AML-193 (cell line): ENCODE measurements around the gene ATP6V1A.

Experiments
- DNase-seq, 2 experiments: peaks; one replicate each; lab custom pipeline; 2025; lab: John Stamatoyannopoulos, UW

ATP6V1A gene

GRCh38 chr3:113747283-113748046 is 630 bp downstream of the ATP6V1A start:
- DNase-seq, result peak in 1 of 2 experiments; percentile 43

GRCh38 chr3:113751141-113751540 is 4.3 kb downstream of the ATP6V1A start:
- DNase-seq, result no peak

DNA sequence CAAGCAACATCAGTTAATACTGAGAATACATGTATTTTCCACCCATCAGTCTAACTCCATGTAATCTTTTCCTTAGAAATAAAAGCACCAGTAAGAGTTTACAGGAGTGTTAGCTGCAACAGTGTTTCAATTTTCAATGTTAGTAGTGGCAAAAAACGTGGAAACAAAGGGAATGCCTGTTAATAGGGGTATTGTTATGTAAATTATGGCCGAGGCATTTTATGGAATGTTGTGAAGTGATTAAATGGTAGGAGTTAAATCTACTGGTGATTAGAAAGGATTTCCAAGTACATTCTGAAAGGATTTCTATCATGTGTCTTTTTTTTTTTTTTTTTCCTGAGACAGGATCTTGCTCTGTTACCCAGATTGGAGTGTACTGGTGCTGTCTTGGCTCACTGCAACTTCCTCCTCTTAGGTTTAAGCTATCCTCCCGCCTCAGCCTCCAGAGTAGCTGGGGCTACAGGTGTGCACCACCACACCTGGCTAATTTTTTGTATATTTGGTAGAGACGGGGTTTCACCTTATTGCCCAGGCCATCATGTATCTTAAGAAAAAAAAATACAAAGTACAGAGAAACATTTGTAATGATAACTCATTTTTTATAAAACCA is 6.6 kb downstream of the ATP6V1A start:
- no peak for DNase-seq

DNA sequence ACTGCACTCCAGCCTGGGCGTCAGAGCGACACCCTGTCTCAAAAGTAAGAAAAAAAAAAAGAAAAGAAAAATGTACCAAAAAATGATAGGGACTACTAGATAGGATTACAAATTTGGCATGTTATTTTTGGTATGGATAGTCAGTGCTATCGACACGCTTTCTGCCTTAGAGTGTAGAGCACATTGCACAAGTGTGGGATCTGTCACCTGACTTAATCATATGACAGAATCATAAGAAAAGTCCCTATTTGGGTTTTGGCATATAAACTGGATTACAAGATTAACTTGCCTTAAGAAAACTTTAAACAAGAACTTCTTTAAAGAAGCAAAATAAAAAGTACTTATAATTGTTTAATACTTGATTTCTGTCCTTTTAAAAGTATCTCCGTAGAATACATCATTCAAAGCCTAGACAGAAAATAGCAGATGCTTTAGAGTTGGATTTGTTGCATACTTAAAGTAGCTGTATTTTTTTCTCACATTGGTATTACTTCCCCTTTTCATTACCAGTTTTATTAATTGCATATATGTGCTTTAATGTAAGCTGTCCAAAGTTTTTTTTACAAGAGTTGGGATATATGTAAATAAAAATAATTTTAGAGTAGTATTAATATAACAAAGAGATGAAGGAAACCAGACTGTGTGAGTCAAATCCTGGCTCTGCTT is 7.8 kb downstream of the ATP6V1A start:
- DNase-seq, result peak; percentile 53 to 57

GRCh38 chr3:113758389-113759024 is 11.7 kb downstream of the ATP6V1A start:
- DNase-seq, result no peak

DNA sequence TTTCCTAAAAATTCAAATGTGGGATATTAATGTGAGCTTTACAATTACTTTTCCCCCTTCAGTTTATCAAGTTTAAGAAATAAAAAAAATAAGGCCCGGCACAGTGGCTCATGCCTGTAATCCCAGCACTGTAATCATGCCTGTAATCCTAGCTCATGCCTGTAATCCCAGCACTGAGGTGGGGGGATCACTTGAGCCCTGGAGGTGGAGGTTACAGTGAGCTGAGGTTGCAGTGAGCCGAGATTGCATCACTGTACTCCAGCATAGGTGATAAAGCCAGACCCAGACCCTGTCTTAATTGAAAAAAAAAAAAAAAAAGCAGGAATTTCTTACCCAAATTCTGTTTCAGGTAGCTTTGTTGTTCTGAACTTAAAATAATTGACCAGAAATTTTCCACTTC is 17.9 kb downstream of the ATP6V1A start:
- no peak for DNase-seq

GRCh38 chr3:113769551-113769950 is 22.7 kb downstream of the ATP6V1A start:
- peak in 1 of 2 experiments; percentile 14 for DNase-seq

DNA sequence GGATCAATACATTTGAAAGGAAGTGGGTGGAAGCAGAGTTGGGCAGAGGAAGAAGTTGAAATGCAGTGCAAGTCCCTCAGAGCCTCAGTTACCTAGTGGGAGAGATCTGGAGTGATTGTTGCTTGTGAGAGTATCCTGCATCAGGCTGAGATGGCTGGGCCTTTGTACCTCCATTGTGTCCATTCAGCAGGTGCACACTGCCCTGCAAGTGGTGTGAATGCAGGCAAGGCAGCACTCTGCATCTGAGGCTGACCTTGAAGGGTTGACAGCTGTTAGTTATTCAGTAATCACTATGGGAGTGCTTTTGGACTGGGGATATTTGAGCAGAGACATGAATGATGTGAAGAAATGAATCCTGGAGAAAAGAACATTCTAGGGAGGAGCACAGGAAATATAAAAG is 25.2 kb downstream of the ATP6V1A start:
- DNase-seq, result no peak

DNA sequence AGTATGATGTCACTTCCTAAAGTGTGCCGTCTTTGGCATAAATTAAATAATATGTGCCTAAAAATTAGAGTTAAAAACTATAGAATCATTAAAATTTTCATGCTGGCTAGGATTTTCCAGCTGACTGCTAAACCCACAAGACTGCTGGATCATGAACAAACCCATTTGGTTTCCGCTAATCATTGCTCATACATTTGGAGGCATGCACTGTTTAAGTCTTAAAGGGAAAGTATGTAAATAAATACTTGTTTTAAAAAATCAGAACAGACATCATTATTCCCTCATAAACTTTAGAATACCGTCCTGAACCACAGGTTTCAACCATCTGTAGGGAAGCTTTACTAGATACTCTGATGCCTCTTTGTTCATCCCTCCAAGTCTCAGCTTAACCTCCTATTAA is 26.5 kb downstream of the ATP6V1A start:
- no peak for DNase-seq

- no peak for DNase-seq
These were observed 28.7 kb downstream of the ATP6V1A start for GRCh38 chr3:113775516-113775915.

DNA sequence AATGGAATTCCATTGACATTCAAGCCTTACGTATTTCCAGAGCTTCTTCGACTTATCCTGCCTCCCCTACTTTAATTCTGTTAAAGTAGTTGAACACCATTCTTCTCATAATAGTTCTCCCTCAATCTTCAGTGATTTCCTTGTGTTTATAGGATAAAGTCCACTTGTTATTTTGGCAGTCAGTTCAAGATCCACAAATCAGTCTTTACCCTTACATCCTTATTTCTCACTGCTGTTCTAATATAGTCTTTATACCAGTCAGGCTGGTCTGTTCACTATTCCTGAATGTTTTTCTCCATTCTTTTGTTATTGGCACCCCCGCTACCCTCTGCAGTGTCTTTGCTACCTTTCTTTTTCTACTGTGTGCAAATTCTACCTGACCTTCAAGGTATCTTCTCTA is 29.7 kb downstream of the ATP6V1A start:
- DNase-seq, result no peak

DNA sequence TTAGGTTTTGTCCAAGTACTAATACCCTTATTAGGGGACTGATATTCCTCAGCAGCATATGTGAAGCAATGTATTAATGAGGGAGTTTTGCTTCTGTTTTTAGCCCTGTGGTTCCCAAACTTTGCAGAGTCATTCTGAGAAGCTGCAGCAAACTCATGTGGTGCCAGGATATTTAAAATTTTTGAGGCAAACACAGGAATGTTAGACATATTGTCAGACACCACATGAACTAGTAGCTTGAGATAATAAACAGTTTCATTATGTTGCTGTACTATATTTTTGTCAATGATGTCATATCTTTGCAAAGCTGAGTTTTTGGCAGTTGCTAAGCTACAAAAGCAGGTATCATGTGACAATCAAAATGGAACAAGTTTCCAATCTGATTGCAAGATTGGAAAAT is 36.6 kb downstream of the ATP6V1A start:
- peak; percentile 68 to 77 for DNase-seq

DNA sequence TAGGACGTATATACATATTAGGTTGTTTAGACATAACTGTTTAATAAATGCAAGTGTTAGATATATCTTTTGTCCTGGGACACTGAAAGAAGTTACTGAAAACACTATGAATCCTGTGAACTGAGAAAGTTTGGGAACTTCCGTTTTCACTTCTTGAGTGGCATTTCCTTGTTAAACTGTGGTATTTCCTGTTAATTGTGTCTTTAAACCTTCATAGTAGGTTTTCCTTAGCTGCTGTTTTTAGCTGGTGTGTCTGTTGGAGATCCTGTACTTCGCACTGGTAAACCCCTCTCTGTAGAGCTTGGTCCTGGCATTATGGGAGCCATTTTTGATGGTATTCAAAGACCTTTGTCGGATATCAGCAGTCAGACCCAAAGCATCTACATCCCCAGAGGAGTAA is 37.1 kb downstream of the ATP6V1A start:
- DNase-seq, result no peak

- no peak for DNase-seq
These were observed 44.5 kb downstream of the ATP6V1A start for GRCh38 chr3:113791381-113791780.

GRCh38 chr3:113794526-113794925 is 47.7 kb downstream of the ATP6V1A start:
- DNase-seq, result no peak

- DNase-seq, result no peak
These were observed 48.9 kb downstream of the ATP6V1A start for GRCh38 chr3:113795693-113796092.

GRCh38 chr3:113802795-113803455 is 56.1 kb downstream of the ATP6V1A start:
- DNase-seq, result no peak

DNA sequence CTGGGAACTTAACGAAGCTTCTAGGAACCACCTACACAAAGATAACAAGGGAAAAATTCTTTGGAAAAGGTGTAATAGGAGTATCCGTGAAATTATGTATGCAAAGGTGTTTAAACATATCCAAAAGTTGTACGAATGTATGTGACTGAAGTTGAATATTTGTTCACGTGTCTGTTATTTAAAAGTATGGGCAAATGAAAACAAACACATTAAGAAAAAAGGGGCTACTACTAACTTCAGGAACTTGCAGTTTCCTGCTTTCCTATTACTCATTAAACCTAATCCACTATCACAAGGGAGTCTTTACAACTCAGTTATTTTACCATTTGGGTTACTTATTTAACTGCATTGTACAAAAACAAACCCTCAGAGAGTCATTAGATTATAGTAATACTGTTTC is 57.8 kb downstream of the ATP6V1A start:
- DNase-seq, result no peak

DNA sequence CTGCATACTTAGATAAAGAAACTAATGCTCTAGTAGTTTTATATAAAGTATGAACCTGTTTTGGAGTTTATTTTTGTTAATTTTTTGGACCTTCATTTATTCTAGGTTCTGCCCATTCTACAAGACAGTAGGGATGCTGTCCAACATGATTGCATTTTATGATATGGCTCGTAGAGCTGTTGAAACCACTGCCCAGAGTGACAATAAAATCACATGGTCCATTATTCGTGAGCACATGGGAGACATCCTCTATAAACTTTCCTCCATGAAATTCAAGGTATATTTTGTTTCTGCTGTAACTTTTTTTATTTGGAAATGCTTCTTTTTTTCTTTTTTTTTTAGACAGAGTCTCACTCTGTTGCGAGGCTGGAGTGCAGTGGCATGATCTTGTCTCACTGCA is 58.4 kb downstream of the ATP6V1A start:
- DNase-seq, result no peak

DNA sequence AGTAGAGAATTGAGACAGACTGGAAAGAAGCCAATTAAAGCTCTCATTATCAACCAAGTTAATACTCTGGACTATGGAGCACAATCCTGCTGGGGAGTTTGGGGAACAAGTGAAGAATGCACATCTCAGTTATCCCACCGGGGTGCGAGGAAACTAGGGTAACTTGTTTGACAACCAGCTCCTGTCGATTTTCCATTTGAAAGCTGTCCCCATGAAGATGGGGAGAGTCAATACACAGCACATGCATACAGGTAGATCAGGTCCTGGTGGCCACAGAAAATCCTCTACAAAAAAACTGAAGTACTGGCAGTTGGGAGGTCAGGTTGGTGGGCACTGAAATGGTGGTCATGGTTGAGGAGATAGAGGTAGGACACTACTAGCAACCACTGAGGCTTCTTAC is 66.0 kb downstream of the ATP6V1A start:
- no peak for DNase-seq

GRCh38 chr3:113819866-113820265 is 73.0 kb downstream of the ATP6V1A start:
- no peak for DNase-seq

DNA sequence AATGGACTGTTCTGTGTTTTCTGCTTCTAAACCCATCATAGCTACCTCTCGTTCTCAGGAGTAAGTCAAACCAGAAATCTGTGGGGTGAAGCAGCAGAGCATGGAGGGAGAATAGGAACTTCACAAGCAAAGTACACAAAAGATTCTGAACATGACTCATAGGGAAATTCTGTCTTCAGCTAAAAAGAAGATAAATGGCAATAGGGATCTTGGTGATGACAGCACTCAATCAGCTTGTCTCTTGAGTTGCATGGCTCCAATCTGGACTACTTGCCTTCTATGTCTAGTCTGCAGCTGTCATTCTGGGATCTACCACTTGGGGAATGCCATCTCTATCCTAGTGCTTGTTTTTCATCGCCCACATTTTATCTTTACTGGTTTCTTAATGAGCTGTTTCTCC is 78.3 kb downstream of the ATP6V1A start:
- DNase-seq, result no peak
